ENCODE results near the gene SWI5. TPM values are rescaled to one million over a fixed set of nuclear protein-coding genes. Genes with fewer than 3 reads are reported as not detected.

The SWI5 gene
- total RNA-seq, 1 experiment from 2014 or later = 22.4 TPM

GRCh38 chr9:128232528-128233428 is 43.3 kb upstream of the SWI5 start:
- no peaks in the 10 kb centered on the region for H3K4me1 ChIP-seq (ENCODE audit: control insufficient read depth in 1 of 2, insufficient read depth in 2 of 2, low read length in 2 of 2)
- no peak overlapping the region for H3K4me3 ChIP-seq (replicated peaks in 1 of 2; ENCODE audit: low read depth in 1 of 2, low read length in 2 of 2)
- no peak for TF ChIP-seq ZBTB33 (IDR thresholded peaks at IDR 0.05; ENCODE audit: extremely low read depth, insufficient replicate concordance, low read length)
- no peak for TF ChIP-seq TCF7L2 (IDR thresholded peaks at IDR 0.05; ENCODE audit: borderline replicate concordance, extremely low read depth, insufficient read depth, insufficient read length)
- no peak for TF ChIP-seq ZNF274 (IDR thresholded peaks at IDR 0.05; ENCODE audit: low read depth, low read length)
- no peak for TF ChIP-seq CTCF (IDR thresholded peaks at IDR 0.05 in 2 of 3, conservative IDR thresholded peaks at IDR 0.05 in 1 of 3; ENCODE audit: borderline replicate concordance in 1 of 3, insufficient read depth in 1 of 3, low read depth in 2 of 3, low read length in 2 of 3)
- no peak for TF ChIP-seq ATF3 (IDR thresholded peaks at IDR 0.05)
- TF ChIP-seq SP1 (IDR thresholded peaks at IDR 0.05; ENCODE audit: low read depth) = no peak
- TF ChIP-seq REST (IDR thresholded peaks at IDR 0.05; ENCODE audit: low read depth) = no peak
- no peak for TF ChIP-seq CBX3 (IDR thresholded peaks at IDR 0.05; ENCODE audit: low read depth)
- no peak for TF ChIP-seq MAX (IDR thresholded peaks at IDR 0.05)
- TF ChIP-seq RAD21 (IDR thresholded peaks at IDR 0.05; ENCODE audit: low read depth) = no peak
- no peak for TF ChIP-seq EZH2 (IDR thresholded peaks at IDR 0.05)
- TF ChIP-seq JUND (IDR thresholded peaks at IDR 0.05) = no peak
- no peak for TF ChIP-seq ELF1 (IDR thresholded peaks at IDR 0.05; ENCODE audit: borderline replicate concordance, low read depth)
- H3K9me2 ChIP-seq (ENCODE audit: insufficient read depth) = no peaks in the 10 kb centered on the region
- H3K27ac ChIP-seq (ENCODE audit: low read depth, low read length) = no peak overlapping the region
- BruUV-seq (replicated peaks) = no TSS peak
- no peak overlapping the region for H2AFZ ChIP-seq (ENCODE audit: low read depth, low read length, poor library complexity, severe bottlenecking)
- H3K36me3 ChIP-seq (ENCODE audit: control insufficient read depth in 1 of 2, insufficient read depth in 2 of 2, low read length in 2 of 2) = no peaks in the 10 kb centered on the region
- H3K4me2 ChIP-seq (ENCODE audit: low read length) = no peak overlapping the region
- no peaks in the 10 kb centered on the region for H3K9me3 ChIP-seq (ENCODE audit: control insufficient read depth in 1 of 2, insufficient read depth in 1 of 2, low read depth in 1 of 2, low read length in 2 of 2)
- no peak overlapping the region for H3K9ac ChIP-seq (ENCODE audit: low read length)
- ChIA-PET POLR2A (no interaction called here), RAD21 (ENCODE audit: low non-redundant PET in 1 of 2, low total read pairs in 2 of 2, uncharacterized antibody in 2 of 2, unreplicated experiment in 2 of 2) (no interaction called here), CTCF (no interaction called here)
- intact Hi-C loops (cut with micrococcal nuclease) = no loop called here
- H3K27me3 ChIP-seq (ENCODE audit: insufficient read depth, low read length) = no peaks in the 10 kb centered on the region
- DNase-seq (ENCODE audit: low read depth, low spot score) = no peak
- 0 out of 2 replicates have a peak, but pooled peaks have one; percentile 30 for ATAC-seq
- H4K20me1 ChIP-seq (ENCODE audit: insufficient read depth) = no peaks in the 10 kb centered on the region
- no peaks in the 10 kb centered on the region for H3K79me2 ChIP-seq (ENCODE audit: insufficient read depth, low read length)

All from HCT116 (cell line).